A673 (cell line): ENCODE results near the gene EGFR. TPM values are rescaled to one million over a fixed set of nuclear protein-coding genes. Genes with fewer than 3 reads are reported as not detected.

ENCODE experiments used
- BruUV-seq: library from RNA; stranded (reverse); fragments of 400-500 nt; replicated peaks from 2 replicates; lab custom pipeline; 2021; lab: Mats Ljungman, UMichigan
- CTCF ChIA-PET: fragments of 300-600 bp; sonication (Branson Sonifier 250); formaldehyde crosslinking; loops from one replicate; lab custom pipeline; 2022; ENCODE audit warnings: antibody characterized with exemption; lab: Charles Lee
- POLR2A ChIA-PET: fragments of 300-600 bp; sonication (Branson Sonifier 250); formaldehyde crosslinking; loops from one replicate; lab custom pipeline; 2022; ENCODE audit warnings: antibody characterized with exemption; ENCODE audit not compliant: low non-redundant PET; lab: Charles Lee
- DNase-seq: peaks from one replicate; pipeline ENCODE4 v3.0.0-alpha.2; 2015; ENCODE audit warnings: low spot score
- H3K27ac ChIP-seq: fragments of 200-600 bp; sonication (generic); 2 replicates; pipeline ENCODE4 v1.5.1; 2016; ENCODE audit warnings: mixed run types, low read depth, mild to moderate bottlenecking, mixed read lengths, antibody characterized with exemption, low read length; ENCODE audit not compliant: poor library complexity, severe bottlenecking
- H3K27me3 ChIP-seq: fragments of 200-600 bp; sonication (generic); replicated peaks from 2 replicates; pipeline ENCODE4 v1.6.1; 2017; ENCODE audit warnings: mixed run types, low read depth, mild to moderate bottlenecking, mixed read lengths, antibody characterized with exemption, low read length; ENCODE audit not compliant: insufficient read depth, poor library complexity
- H3K36me3 ChIP-seq: fragments of 200-600 bp; sonication (generic); 2 replicates; pipeline ENCODE4 v1.6.1; 2016; ENCODE audit warnings: mixed run types, mild to moderate bottlenecking, mixed read lengths, antibody characterized with exemption, low read length; ENCODE audit not compliant: insufficient read depth, poor library complexity, severe bottlenecking
- H3K4me1 ChIP-seq: fragments of 200-600 bp; sonication (generic); 2 replicates; pipeline ENCODE4 v1.6.1; 2017; ENCODE audit warnings: mixed run types, mild to moderate bottlenecking, mixed read lengths, antibody characterized with exemption, low read length; ENCODE audit not compliant: insufficient read depth, poor library complexity, severe bottlenecking
- H3K4me3 ChIP-seq: fragments of 200-600 bp; sonication (generic); 2 replicates; pipeline ENCODE4 v1.5.1; 2016; ENCODE audit warnings: low read depth, mixed run types, mild to moderate bottlenecking, mixed read lengths, low read length; ENCODE audit not compliant: poor library complexity, severe bottlenecking
- H3K9me3 ChIP-seq: fragments of 200-600 bp; sonication (generic); 2 replicates; pipeline ENCODE4 v1.6.1; 2016; ENCODE audit warnings: mixed run types, low read depth, mild to moderate bottlenecking, mixed read lengths, antibody characterized with exemption, low read length; ENCODE audit not compliant: poor library complexity, severe bottlenecking
- CTCF ChIP-seq: fragments of 300-800, 200-600 bp; sonication (generic); conservative IDR thresholded peaks from 2 replicates; pipeline ENCODE4 v1.5.1; 2017; ENCODE audit warnings: low read depth, mild to moderate bottlenecking, antibody characterized with exemption, low read length, moderate library complexity, mixed read lengths
- EZH2 ChIP-seq: fragments of 200-600 bp; sonication (generic); IDR thresholded peaks from 2 replicates; pipeline ENCODE4 v1.6.1; 2017; ENCODE audit warnings: borderline replicate concordance, low read depth, mild to moderate bottlenecking, mixed read lengths, antibody characterized with exemption, low read length; ENCODE audit not compliant: poor library complexity, severe bottlenecking
- intact Hi-C: fragments of 100-400 bp; cut with micrococcal nuclease; formaldehyde crosslinking; loops from one replicate; pipeline ENCODE4 v1.10.0; 2022; ENCODE audit not compliant: unreplicated experiment
- total RNA-seq: library from RNA; stranded (reverse); gene quantifications from 2 replicates; pipeline ENCODE4 v1.2.3, GENCODE V29; 2021

Gene EGFR
- total RNA-seq, 1 experiment from 2014 or later: 0.84 TPM

GRCh38 chr7:55250313-55250712 is 231.5 kb downstream of the EGFR start:
- ChIA-PET POLR2A (interaction anchor here (0.7 kb wide), 1 partner anchor 163 kb away, joined by 3 read pairs; no protein-coding TSS in a partner anchor), CTCF (no interaction called here)
- intact Hi-C loops: loop anchor here (10.0 kb wide), 1 partner anchor 236 kb away; the partner anchor contains the start of gene EGFR

GRCh38 chr7:55251313-55251712 is 232.5 kb downstream of the EGFR start:
- DNase-seq: no peak
- intact Hi-C loops: loop anchor here (10.0 kb wide), 1 partner anchor 237 kb away; the partner anchor contains the start of gene EGFR
- TF ChIP-seq EZH2 (no peak), CTCF (no peak)
- POLR2A ChIA-PET: no interaction called here
- BruUV-seq: no TSS peak
- Histone ChIP-seq H3K27me3 (peaks cover 16% of the 10 kb centered on the region), H3K9me3 (no peaks in the 10 kb centered on the region), H3K4me1 (peaks cover 6% of the 10 kb centered on the region), H3K4me3 (no peak overlapping the region), H3K36me3 (no peaks in the 10 kb centered on the region), H3K27ac (no peak overlapping the region)
- CTCF ChIA-PET: no interaction called here

More at GRCh38 chr7:55250313-55250712, 231.5 kb downstream of the EGFR start:
- no peaks in the 10 kb centered on the region for H3K9me3 ChIP-seq
- DNase-seq: peak; percentile 50
- peaks cover 6% of the 10 kb centered on the region for H3K4me1 ChIP-seq
- peaks cover 16% of the 10 kb centered on the region for H3K27me3 ChIP-seq
- TF ChIP-seq EZH2 (no peak), CTCF (peak; percentile 71)
- no TSS peak for BruUV-seq
- H3K27ac ChIP-seq: no peak overlapping the region
- H3K4me3 ChIP-seq: no peak overlapping the region
- H3K36me3 ChIP-seq: no peaks in the 10 kb centered on the region

GRCh38 chr7:55251911-55252310 is 233.1 kb downstream of the EGFR start:
- H3K9me3 ChIP-seq: no peaks in the 10 kb centered on the region
- peaks cover 6% of the 10 kb centered on the region for H3K4me1 ChIP-seq
- no peak overlapping the region for H3K4me3 ChIP-seq
- no peaks in the 10 kb centered on the region for H3K36me3 ChIP-seq
- ChIA-PET CTCF (no interaction called here), POLR2A (no interaction called here)
- H3K27me3 ChIP-seq: peaks cover 16% of the 10 kb centered on the region
- BruUV-seq: no TSS peak
- no peak for DNase-seq
- no peak for TF ChIP-seq CTCF
- TF ChIP-seq EZH2: no peak
- no peak overlapping the region for H3K27ac ChIP-seq
- intact Hi-C loops: loop anchor here (10.0 kb wide), 1 partner anchor 237 kb away; the partner anchor contains the start of gene EGFR
